ENCODE data around the gene TMUB1.

Gene TMUB1

GRCh38 chr7:151083071-151083823 is at the start of gene TMUB1:
TMUB1 (minus strand) TSS chr7:151083493; CDS start chr7:151082563, 930 bp downstream.
- DNase-seq, result peak; percentile 62

DNA sequence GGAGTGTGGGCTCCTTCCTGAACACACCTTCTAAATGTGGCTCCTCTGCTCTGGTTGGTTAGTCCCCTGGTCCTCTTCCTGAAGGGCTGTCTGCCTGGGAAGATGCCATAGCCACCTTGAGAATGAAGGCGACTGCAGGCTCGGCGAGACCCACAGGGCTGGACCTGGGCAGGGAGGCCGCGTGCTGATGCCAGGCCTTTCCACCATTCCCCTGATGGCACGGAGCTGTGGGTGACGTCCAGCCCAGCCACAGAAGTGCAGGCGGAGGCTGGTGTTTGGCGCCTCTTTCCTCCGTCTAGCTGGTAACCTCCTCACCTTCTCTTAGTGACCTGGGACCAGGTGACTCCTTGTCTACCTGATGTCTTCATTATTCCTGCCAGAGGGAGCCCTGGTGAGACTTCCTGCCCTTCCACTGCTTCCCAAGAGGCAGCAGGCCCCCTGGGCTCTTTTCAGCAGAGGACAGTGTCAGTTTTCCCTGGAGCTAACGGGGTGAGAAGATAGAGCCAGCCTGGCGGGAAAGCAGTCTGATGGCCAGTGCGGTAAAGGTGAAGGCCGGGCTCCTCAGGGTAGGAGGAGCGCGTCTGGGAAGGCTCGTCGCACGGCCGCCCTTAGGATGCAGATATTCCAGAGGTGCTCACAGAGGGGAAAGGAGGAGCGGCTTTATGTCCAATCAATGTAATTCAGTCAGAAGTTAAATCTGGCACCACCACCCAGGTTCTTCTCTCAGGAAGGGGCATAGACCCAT is 49.3 kb upstream of the TMUB1 start:
- DNase-seq, result no peak

- DNase-seq, result no peak
These were observed 48.5 kb upstream of the TMUB1 start for GRCh38 chr7:151131592-151132293.

GRCh38 chr7:151131224-151131591 is 47.9 kb upstream of the TMUB1 start:
- no peak for DNase-seq

DNA sequence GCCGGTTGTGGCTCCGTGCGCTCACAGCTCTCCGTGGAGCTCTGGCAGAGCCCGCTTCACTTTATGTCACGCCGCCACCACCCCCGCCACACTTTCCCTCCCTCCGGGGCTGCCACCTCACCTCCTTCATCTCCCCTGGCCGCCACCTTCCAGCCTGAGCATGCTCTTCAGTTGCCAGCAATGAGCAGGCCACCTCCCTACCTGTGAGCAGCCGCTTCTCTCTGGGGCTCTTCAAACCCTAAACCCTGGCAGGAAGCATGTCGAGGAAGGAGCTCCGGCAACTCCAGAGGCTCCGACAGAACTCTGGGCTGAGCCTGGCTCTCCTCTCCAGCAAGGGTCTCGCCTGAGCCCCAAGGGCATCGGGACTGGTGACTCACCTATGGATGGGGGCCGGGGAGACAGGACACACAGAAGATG is 47.5 kb upstream of the TMUB1 start:
- no peak for DNase-seq

DNA sequence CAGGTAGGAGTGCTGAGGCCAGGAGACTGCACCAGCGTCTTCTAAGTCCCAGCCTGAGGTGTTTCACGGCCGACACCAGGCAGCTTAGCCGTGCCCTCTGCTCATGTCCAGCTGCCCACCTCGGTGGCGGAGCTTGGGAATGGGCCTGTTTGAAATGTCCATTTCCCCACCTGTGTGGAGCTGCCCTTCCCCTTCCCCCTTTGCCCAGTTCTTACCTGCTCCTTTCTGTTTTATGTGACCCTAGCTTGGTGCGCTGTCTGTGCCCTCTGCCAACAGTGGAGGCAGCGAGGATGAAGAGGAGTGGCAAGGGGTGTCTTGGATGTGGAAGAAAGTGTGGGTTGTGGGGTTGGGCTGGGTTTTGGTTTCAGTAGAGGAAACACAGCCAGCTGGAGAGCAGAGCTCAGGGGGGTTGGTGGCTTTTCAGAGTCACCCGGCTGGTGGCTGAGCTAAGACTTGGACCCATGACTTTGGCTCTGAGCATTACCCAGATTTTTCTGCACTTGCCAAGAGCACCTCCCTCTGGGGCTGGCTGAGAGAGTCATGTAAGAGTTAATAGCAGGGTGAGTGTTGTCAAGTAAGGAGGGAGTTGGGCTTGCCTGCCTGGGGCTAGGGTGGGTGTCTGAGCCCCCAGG is 46.8 kb upstream of the TMUB1 start:
- DNase-seq, result no peak

DNA sequence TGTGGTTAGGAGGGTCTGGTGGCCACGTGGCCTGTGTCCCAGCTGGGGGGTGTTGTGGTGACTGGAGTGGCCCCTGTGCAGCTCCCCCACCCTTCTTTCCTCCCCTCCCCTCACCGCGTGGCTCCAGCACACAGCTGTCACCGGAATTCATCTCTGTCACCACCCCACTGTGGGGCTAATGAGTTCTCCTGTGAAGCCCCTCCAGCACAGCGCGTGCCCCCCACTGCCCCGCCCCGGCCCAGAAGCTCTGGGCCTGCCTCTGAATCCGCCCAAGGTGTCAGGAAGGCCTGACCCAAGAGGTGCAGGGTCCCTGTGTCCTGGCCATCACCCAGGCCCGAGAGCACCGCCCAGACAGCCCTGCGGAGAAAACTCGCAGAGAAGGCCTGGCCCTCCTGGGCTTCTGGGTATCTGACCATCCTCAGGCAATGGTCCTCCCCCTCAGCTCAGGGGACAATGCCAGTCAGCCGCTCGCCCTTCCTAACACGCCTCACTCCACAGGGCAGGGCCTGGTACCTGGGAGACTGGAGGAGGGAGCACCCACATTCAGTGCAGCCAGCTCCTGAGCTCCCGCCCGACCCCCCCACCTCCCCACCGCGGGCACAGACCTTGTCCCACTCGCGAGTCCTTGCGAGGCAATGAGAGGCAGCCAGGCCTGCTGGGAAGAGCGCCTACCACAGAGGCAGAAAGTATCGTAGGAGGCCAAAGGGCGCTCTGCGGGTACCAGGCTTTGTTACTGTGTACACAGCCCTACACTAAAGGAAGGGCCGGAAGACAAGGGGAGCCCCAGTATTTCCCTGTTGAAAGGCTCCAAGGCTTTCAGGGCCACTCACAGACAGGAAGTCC is 46.0 kb upstream of the TMUB1 start:
- DNase-seq, result no peak

- no peak for DNase-seq
These were observed 45.4 kb upstream of the TMUB1 start for GRCh38 chr7:151128716-151129115.

DNA sequence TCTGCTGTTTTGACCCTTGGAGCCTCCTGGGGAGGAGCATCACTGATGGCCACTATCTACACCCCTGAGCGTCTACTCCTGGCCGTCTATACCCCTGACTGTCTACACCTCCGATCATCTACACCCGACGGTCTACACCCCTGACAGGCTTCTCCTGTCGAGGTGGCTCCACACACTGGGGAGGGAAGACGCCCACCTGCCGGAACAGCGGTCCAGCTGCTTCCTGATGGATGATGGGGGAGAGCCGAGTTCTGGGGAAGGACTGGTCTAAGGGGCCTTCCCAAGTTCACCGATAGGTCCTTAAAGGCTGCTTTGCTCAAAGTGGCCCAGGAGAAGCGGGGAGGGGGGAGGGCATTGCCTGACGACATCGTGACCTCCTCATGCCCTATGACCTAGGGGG is 44.9 kb upstream of the TMUB1 start:
- DNase-seq, result no peak

DNA sequence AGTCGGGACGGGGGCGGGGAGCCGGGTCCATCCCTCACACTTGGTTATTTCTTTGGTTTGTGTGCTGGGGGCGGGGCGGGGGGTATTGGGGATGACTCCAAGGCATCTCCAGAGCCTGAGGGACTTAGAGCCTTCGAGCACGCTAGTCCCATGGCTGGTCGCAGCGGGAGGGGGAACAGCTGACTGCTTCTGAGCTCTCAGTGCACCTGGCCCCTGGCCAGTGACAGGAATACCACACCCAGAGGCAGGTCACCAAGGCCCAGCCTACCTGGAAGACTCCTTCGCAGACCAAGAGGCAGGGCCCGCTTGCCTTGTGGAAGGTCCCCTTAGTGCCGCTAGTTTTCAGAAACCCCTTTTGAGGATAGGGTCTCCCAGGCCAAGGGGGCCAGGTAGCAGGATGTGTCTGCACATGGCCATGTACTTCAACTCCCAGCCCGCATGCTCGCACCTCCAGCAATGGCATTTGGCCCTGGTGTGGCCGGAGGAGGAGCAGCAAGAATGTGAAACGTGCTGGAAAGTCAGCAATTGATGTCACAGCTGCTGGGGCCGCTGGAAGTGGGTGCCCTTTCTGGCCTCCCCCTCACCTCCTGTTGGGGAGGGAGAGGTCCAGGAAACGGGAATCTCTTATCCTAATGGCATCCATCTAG is 43.3 kb upstream of the TMUB1 start:
- DNase-seq, result no peak

DNA sequence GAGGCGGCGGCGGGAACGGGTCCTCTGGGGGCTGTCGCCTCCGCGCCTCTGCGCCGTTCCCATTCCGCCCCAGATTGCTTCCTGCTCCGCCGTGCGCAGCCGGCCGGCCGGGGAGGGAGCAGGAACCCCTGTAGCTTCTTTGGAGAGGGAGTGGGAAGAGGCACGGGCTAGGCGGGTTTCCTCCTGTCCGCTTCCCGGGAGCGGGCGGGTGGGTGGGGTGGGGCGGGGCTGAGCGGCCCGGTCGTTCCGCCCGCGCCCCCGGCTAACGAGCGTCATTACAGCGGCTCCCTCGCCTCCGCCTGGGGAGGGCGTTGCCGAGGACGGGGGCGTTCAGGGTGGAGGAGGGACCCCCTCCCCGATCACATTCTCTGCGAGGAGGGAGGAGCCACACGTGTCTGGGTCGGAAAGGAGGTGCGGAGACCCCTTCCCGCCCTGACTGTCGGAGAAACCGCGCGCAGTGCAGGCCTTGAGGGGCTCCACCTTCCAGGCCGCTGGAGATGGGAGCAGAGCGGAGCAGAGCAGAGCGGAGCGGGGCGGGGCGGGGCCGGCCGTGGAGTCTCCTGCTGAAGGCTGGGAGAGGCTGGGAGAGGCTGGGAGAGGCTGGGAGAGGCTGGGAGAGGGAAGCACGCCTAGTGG is 42.7 kb upstream of the TMUB1 start:
- peak; percentile 26 for DNase-seq

DNA sequence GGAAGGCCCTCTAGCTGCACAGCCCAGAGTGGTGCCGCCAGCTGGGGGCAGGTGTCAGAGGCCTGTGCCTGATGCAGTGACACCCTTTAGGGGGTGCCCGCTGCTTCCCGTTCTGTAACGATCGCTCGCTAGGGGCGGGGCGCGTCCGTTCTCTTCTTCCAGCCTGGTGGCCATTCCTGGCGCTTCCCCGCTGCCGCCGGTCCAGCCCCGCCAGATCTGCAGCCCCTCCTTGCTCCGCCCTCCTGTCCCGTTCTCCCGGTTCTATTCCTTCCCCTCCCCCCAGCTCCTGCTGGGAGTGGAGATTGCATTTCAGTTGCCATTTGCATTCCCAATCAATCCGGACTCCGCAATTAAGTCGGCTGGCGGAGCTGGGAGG is 42.2 kb upstream of the TMUB1 start:
- peak; percentile 35 for DNase-seq

DNA sequence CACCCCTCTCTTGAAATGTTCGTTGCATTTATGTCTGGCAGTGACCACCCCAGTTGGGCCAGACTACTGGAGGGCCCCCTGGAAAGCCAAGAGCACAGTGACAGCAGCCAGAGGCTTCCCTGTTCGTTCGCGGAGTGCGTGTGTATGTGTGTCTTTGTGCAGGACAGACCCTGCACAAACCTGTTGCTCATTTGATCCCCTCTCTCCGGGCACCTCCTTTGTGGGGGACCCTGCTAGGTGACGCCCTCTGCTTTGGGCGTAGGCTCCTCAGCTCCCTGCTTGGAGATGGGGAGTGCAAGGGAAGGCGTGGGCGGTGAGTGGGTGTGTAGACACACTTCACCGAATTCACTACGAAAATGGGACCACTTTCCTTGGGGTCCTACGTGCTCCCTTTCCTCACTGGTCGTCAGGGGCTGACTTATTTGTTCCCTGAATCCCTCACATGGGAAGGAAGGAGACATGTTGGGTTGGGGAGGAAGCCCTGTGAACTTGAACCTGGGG is 41.7 kb upstream of the TMUB1 start:
- DNase-seq, result no peak

DNA sequence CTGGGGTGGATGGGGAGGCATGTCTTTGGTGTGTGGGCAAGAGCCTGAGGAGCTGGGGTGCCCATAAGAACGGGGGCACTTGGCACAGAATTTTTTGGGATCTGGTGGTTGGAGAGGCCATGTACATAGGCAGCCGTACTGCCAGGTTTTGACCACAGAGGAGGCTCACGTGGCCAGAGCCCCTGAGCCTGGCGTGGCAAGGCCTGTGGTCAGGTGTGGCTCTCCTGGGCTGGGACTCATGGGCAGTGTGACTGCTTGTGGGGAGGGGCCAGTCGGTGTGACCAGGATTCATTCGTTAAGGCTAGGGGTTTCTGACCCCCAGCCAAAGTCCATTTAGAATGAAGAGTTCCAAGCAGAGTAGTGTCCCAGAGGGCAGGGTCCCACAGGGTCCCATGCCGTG is 41.2 kb upstream of the TMUB1 start:
- no peak for DNase-seq

DNA sequence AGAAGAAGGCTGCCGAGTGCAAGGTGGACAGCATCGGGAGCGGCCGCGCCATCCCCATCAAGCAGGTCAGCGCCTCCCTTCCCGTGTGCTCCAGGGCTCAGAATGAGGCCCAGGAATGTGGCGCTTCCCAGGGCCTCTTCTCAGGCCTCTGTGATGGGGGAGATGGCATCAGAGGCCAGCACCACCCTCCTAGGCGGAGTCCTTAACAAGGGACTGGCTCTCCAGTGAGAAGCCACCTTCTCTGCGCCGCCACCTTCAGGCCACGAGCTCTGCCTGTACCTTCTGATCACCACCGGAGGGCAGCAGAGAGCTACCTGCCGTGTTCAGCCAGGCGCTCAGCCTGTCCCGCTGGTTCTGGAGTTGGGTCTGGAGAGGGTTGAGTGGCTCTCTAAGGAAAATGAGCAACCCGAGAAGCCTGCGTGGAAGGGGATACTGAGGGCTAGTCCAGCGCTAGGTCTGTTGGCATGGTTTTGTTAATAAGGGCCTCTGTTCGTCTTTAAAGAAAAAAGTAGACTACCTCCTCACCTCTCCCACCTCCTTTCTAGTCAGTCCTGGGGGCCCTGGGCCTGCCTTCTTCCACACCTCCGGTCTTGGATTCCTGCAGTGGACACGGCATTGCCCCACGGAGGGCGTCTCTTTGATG is 40.6 kb upstream of the TMUB1 start:
- peak; percentile 74 for DNase-seq

DNA sequence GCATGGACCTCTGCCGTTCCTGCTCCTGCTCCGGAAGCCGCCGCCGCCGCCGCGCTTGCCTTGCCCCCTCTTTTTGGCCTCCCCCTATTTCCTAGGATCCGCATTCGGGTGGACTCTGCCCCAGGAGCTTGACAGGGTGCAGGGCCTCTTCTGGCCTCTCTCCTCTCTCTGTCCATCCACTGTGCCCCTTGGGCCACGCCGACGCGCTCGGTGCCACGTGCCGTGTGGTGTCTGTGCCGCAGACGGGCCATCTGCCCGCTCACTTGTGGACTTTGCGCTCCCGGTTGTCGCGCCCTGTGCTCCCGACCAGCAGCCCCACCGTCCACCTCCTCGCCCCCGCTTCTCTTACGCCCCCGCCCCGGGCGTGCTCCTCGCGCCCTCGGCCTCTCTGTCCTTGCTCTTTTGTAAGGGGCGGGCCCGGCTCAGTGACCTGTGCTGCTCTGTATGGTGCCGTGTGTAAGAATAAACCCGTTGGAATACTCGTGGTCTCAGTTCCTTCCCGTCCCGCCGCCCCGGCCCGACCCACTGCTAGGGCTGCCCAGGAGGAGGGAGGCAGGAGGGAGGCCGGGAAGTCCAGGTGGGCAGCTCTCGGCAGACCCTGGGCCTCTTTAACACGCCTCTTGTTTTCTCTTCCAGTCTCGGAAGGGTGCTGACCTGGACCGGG is 40.0 kb upstream of the TMUB1 start:
- no peak for DNase-seq

GRCh38 chr7:151122796-151123157 is 39.5 kb upstream of the TMUB1 start:
- DNase-seq, result no peak

DNA sequence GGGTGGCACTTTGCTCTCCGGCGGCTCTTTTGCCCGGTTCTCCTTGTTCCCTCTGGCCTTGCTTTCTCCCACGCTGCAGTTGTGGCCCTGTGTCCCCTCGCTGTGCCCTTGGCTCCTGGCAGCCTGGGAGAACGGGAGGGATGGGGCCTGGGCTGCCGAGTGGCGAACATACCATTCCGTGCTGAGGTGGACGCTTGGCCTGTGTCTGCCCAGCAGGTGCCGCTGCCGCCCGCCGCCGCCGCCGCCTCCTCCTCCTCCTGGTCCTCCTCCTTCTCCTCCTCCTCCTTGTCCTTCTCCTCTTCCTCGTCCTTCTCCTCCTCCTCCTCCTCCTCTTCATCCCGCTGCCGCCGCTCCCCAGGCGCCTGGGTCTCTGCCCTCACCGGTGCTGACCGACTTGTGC is 39.0 kb upstream of the TMUB1 start:
- no peak for DNase-seq

GRCh38 chr7:151121380-151122170 is 38.3 kb upstream of the TMUB1 start:
- DNase-seq, result no peak

Measured in fibroblast of skin of right biceps (primary cell).